WERI-Rb-1 (cell line): ENCODE measurements around the gene SELENOH.
A peak's percentile ranks its signal among the peaks of the same experiment; 100 is the strongest.

ENCODE experiments used
- DNase-seq: peaks from one replicate; pipeline ENCODE4 v3.0.0-alpha.2; 2020
- H3K27ac ChIP-seq: fragments of 250-450 bp; sonication (Bioruptor Pico); 2 replicates; pipeline ENCODE4 v1.5.1; 2020; ENCODE audit warnings: mild to moderate bottlenecking, moderate library complexity
- H3K27me3 ChIP-seq: fragments of 250-450 bp; sonication (Bioruptor Pico); 2 replicates; pipeline ENCODE4 v1.5.1; 2021; ENCODE audit warnings: mild to moderate bottlenecking, low read depth, moderate library complexity; ENCODE audit not compliant: insufficient read depth, severe bottlenecking
- H3K36me3 ChIP-seq: fragments of 250-450 bp; sonication (Bioruptor Pico); 2 replicates; pipeline ENCODE4 v1.5.1; 2020; ENCODE audit warnings: mild to moderate bottlenecking, moderate library complexity
- H3K4me3 ChIP-seq: 2 replicates; pipeline ENCODE4 v1.5.1; 2011; ENCODE audit warnings: low read depth, mild to moderate bottlenecking, control low read depth, low read length
- H3K9me3 ChIP-seq: fragments of 250-450 bp; sonication (Bioruptor Pico); 2 replicates; pipeline ENCODE4 v1.5.1; 2021; ENCODE audit warnings: mild to moderate bottlenecking, moderate library complexity; ENCODE audit not compliant: severe bottlenecking
- TF ChIP-seq, protein P1 (sequence below): IDR thresholded peaks from 2 replicates; pipeline ENCODE4 v1.5.1; 2011; ENCODE audit warnings: low read depth, mild to moderate bottlenecking, control low read depth, inconsistent platforms, low read length

Gene SELENOH

GRCh38 chr11:57741132-57742086 lies at the start of gene SELENOH:
Gene SELENOH, plus strand, starts transcription at chr11:57741491. Its CDS starts 105 bp downstream, at chr11:57741596.
- peak within 1 kb of the TSS; percentile 97 for H3K4me3 ChIP-seq
- TF ChIP-seq, protein P1, sequence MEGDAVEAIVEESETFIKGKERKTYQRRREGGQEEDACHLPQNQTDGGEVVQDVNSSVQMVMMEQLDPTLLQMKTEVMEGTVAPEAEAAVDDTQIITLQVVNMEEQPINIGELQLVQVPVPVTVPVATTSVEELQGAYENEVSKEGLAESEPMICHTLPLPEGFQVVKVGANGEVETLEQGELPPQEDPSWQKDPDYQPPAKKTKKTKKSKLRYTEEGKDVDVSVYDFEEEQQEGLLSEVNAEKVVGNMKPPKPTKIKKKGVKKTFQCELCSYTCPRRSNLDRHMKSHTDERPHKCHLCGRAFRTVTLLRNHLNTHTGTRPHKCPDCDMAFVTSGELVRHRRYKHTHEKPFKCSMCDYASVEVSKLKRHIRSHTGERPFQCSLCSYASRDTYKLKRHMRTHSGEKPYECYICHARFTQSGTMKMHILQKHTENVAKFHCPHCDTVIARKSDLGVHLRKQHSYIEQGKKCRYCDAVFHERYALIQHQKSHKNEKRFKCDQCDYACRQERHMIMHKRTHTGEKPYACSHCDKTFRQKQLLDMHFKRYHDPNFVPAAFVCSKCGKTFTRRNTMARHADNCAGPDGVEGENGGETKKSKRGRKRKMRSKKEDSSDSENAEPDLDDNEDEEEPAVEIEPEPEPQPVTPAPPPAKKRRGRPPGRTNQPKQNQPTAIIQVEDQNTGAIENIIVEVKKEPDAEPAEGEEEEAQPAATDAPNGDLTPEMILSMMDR = no peak
- DNase-seq = peak; percentile 97
- H3K27ac ChIP-seq = peak within 1 kb of the TSS; percentile 91
- no peaks in the 10 kb centered on the region for H3K9me3 ChIP-seq
- H3K27me3 ChIP-seq = no peaks in the 10 kb centered on the region
- H3K36me3 ChIP-seq = peaks cover 77% of the 10 kb centered on the region

DNA sequence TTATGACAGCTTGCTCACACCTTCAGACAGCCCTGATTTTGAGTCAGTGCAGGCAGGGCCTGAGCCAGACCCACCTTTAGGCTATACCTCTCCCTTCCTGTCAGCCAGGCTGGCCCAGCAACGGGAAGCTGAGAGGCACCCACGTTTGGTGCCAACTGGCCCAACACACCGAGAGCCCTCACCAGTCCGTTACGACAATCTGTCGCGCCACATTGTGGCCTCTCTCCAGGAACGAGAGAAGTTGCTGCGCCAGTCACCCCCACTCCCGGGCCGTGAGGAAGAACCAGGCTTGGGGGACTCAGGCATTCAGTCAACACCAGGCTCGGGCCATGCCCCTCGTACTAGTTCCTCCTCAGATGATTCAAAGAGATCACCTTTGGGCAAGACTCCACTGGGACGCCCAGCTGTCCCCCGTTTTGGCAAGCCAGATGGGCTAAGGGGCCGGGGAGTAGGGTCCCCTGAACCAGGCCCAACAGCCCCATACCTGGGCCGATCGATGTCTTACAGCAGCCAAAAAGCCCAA lies 42.4 kb upstream of the SELENOH start:
- H3K27ac ChIP-seq = peak overlapping the region; percentile 40
- peaks cover 72% of the 10 kb centered on the region for H3K36me3 ChIP-seq
- DNase-seq = no peak
- TF ChIP-seq, protein P1 = no peak
- H3K27me3 ChIP-seq = no peaks in the 10 kb centered on the region
- no peaks in the 10 kb centered on the region for H3K9me3 ChIP-seq
- no peak overlapping the region for H3K4me3 ChIP-seq

- DNase-seq = no peak
- H3K9me3 ChIP-seq = no peaks in the 10 kb centered on the region
- TF ChIP-seq, protein P1 = no peak
- peaks cover 70% of the 10 kb centered on the region for H3K36me3 ChIP-seq
- no peak overlapping the region for H3K27ac ChIP-seq
- no peak overlapping the region for H3K4me3 ChIP-seq
- no peaks in the 10 kb centered on the region for H3K27me3 ChIP-seq
Measured at GRCh38 chr11:57699813-57700212, 41.5 kb upstream of the SELENOH start.

- DNase-seq = peak; percentile 17
- TF ChIP-seq, protein P1 = peak; percentile 42; the same call in 1 of the 2 replicates
- no peaks in the 10 kb centered on the region for H3K9me3 ChIP-seq
- no peak overlapping the region for H3K4me3 ChIP-seq
- no peaks in the 10 kb centered on the region for H3K27me3 ChIP-seq
- peaks cover 70% of the 10 kb centered on the region for H3K36me3 ChIP-seq
- H3K27ac ChIP-seq = no peak overlapping the region
Measured at GRCh38 chr11:57700425-57700824, 40.9 kb upstream of the SELENOH start.

DNA sequence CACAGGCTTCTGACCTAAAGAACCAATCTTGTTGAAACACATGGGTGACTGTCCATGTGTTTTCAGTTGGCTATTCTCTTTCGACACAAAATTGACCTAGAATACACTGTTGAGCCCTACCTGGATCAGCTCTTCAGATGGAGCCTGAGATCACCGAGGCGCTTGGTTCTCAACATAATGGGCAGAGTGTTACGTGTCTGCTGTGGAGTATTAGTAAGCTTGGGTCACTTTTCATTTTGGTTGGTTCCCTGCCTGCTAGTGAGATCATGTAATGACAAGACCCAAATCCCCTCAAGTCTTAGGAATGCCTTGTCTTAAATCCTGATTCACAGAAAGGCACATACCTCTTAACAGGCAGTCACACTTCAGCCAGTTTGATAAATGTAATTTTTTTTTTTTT lies 38.0 kb upstream of the SELENOH start:
- H3K9me3 ChIP-seq = no peaks in the 10 kb centered on the region
- H3K36me3 ChIP-seq = peaks cover 59% of the 10 kb centered on the region
- H3K27me3 ChIP-seq = no peaks in the 10 kb centered on the region
- H3K4me3 ChIP-seq = no peak overlapping the region
- DNase-seq = no peak
- TF ChIP-seq, protein P1 = no peak
- no peak overlapping the region for H3K27ac ChIP-seq
